Neural progenitor cell (in vitro differentiated cells): ENCODE measurements around the gene HNMT. TPM values are rescaled to one million over a fixed set of nuclear protein-coding genes. Genes with fewer than 3 reads are reported as not detected.

Experiments used
- DNase-seq: peaks from one replicate; pipeline ENCODE4 v3.0.0-alpha.2; 2016; ENCODE audit warnings: low spot score
- H2AFZ ChIP-seq: fragments of 200-600 bp; sonication (generic); replicated peaks from 2 replicates; pipeline ENCODE4 v1.6.1; 2016; ENCODE audit warnings: antibody characterized with exemption
- H3F3A ChIP-seq: fragments of 200-600 bp; sonication (generic); 2 replicates; pipeline ENCODE4 v1.6.1; 2016; ENCODE audit warnings: antibody characterized with exemption, low read depth
- H3K27ac ChIP-seq: fragments of 200-600 bp; sonication (generic); 2 replicates; pipeline ENCODE4 v1.5.1; 2016; ENCODE audit warnings: mild to moderate bottlenecking
- H3K27me3 ChIP-seq: fragments of 200-600 bp; sonication (generic); 2 replicates; pipeline ENCODE4 v1.6.1; 2016; ENCODE audit warnings: mild to moderate bottlenecking, moderate library complexity
- H3K36me3 ChIP-seq: fragments of 200-600 bp; sonication (generic); 2 replicates; pipeline ENCODE4 v1.5.1; 2016
- H3K4me1 ChIP-seq: fragments of 200-600 bp; sonication (generic); 2 replicates; pipeline ENCODE4 v1.6.1; 2016; ENCODE audit warnings: mixed run types
- H3K4me2 ChIP-seq: fragments of 200-600 bp; sonication (generic); 2 replicates; pipeline ENCODE4 v1.6.1; 2016
- H3K4me3 ChIP-seq: fragments of 200-600 bp; sonication (generic); 2 replicates; pipeline ENCODE4 v1.5.1; 2016
- H3K79me2 ChIP-seq: fragments of 200-600 bp; sonication (generic); 2 replicates; pipeline ENCODE4 v1.6.1; 2016; ENCODE audit warnings: low read depth
- H3K9ac ChIP-seq: fragments of 200-600 bp; sonication (generic); 2 replicates; pipeline ENCODE4 v1.6.1; 2016
- H3K9me3 ChIP-seq: fragments of 200-600 bp; sonication (generic); 2 replicates; pipeline ENCODE4 v1.5.1; 2016; ENCODE audit warnings: low read depth
- H4K20me1 ChIP-seq: fragments of 200-600 bp; sonication (generic); 2 replicates; pipeline ENCODE4 v1.6.1; 2016; ENCODE audit warnings: low read depth
- H3K27ac Mint-ChIP-seq: 3 replicates; pipeline ENCODE4 v1.8.0; 2021; ENCODE audit warnings: mixed read lengths
- H3K27me3 Mint-ChIP-seq: 2 replicates; pipeline ENCODE4 v1.8.0; 2022; ENCODE audit warnings: low read depth, mild to moderate bottlenecking, inconsistent platforms, moderate library complexity, mixed read lengths; ENCODE audit not compliant: insufficient read depth
- H3K36me3 Mint-ChIP-seq: 3 replicates; pipeline ENCODE4 v1.8.0; 2021; ENCODE audit warnings: mixed read lengths
- H3K4me1 Mint-ChIP-seq: 3 replicates; pipeline ENCODE4 v1.8.0; 2021; ENCODE audit warnings: mixed read lengths
- H3K4me3 Mint-ChIP-seq: 3 replicates; pipeline ENCODE4 v1.8.0; 2021; ENCODE audit warnings: mild to moderate bottlenecking, moderate library complexity, mixed read lengths
- H3K9me3 Mint-ChIP-seq: 3 replicates; pipeline ENCODE4 v1.8.0; 2020; ENCODE audit warnings: mixed read lengths
- CTCF ChIP-seq: fragments of 200-600 bp; sonication (generic); IDR thresholded peaks from 2 replicates; pipeline ENCODE4 v1.5.1; 2017; ENCODE audit warnings: antibody characterized with exemption, mild to moderate bottlenecking
- EZH2 ChIP-seq: fragments of 200-600 bp; sonication (generic); IDR thresholded peaks from 2 replicates; pipeline ENCODE4 v1.6.1; 2017; ENCODE audit warnings: antibody characterized with exemption, mild to moderate bottlenecking, moderate library complexity
- EZH2phosphoT487 ChIP-seq: fragments of 200-600 bp; sonication (generic); IDR thresholded peaks from 2 replicates; pipeline ENCODE4 v1.6.1; 2017; ENCODE audit warnings: antibody characterized with exemption
- total RNA-seq: library from RNA; depleted of rRNA; stranded (reverse); fragments of >200 nt; gene quantifications from 2 replicates; pipeline ENCODE4 v1.2.3, GENCODE V29; 2015; ENCODE audit warnings: low replicate concordance

HNMT gene
- total RNA-seq, 1 donor from 2014 or later: 1.6 TPM

GRCh38 chr2:138010890-138011289 lies 46.6 kb downstream of the HNMT start:
- Histone ChIP-seq H3K4me1 (no peaks in the 10 kb centered on the region), H3K4me3 (no peak overlapping the region), H3K9me3 (no peaks in the 10 kb centered on the region), H3K36me3 (no peaks in the 10 kb centered on the region), H3K4me2 (no peak overlapping the region), H4K20me1 (no peaks in the 10 kb centered on the region), H3K27ac (no peak overlapping the region), H2AFZ (no peak overlapping the region), H3K9ac (no peak overlapping the region), H3K27me3 (no peaks in the 10 kb centered on the region), H3F3A (no peaks in the 10 kb centered on the region), H3K79me2 (no peaks in the 10 kb centered on the region)
- Mint-ChIP-seq H3K4me3 (no peak overlapping the region), H3K27me3 (no peaks in the 10 kb centered on the region), H3K4me1 (no peaks in the 10 kb centered on the region), H3K27ac (no peak overlapping the region), H3K36me3 (no peaks in the 10 kb centered on the region), H3K9me3 (no peaks in the 10 kb centered on the region)
- DNase-seq: no peak
- no peak for TF ChIP-seq EZH2
- no peak for TF ChIP-seq EZH2phosphoT487
- TF ChIP-seq CTCF: no peak

- Histone ChIP-seq H3K4me2 (no peak overlapping the region), H3K9ac (no peak overlapping the region), H4K20me1 (no peaks in the 10 kb centered on the region), H3K4me1 (no peaks in the 10 kb centered on the region), H3K27ac (no peak overlapping the region), H3K4me3 (no peak overlapping the region), H3K27me3 (no peaks in the 10 kb centered on the region), H3F3A (no peaks in the 10 kb centered on the region), H3K9me3 (no peaks in the 10 kb centered on the region), H3K79me2 (no peaks in the 10 kb centered on the region), H3K36me3 (no peaks in the 10 kb centered on the region), H2AFZ (no peak overlapping the region)
- no peak overlapping the region for H3K4me3 Mint-ChIP-seq
- H3K27ac Mint-ChIP-seq: no peak overlapping the region
- TF ChIP-seq EZH2 (no peak), CTCF (no peak), EZH2phosphoT487 (no peak)
- H3K9me3 Mint-ChIP-seq: no peaks in the 10 kb centered on the region
- H3K27me3 Mint-ChIP-seq: no peaks in the 10 kb centered on the region
- H3K36me3 Mint-ChIP-seq: no peaks in the 10 kb centered on the region
- DNase-seq: no peak
- H3K4me1 Mint-ChIP-seq: no peaks in the 10 kb centered on the region
These were observed 47.8 kb downstream of the HNMT start for GRCh38 chr2:138012082-138012481.

GRCh38 chr2:138012968-138013367 lies 48.7 kb downstream of the HNMT start:
- H3K36me3 ChIP-seq: no peaks in the 10 kb centered on the region

More at GRCh38 chr2:138012968-138013367, 48.7 kb downstream of the HNMT start:
- H3K9me3 ChIP-seq: no peaks in the 10 kb centered on the region
- H3K4me3 Mint-ChIP-seq: no peak overlapping the region
- no peak overlapping the region for H3K4me3 ChIP-seq
- H3K27ac ChIP-seq: no peak overlapping the region
- no peaks in the 10 kb centered on the region for H3K9me3 Mint-ChIP-seq
- no peak overlapping the region for H3K9ac ChIP-seq
- TF ChIP-seq EZH2: no peak
- TF ChIP-seq CTCF: no peak
- TF ChIP-seq EZH2phosphoT487: no peak
- H3K4me1 ChIP-seq: no peaks in the 10 kb centered on the region
- no peak overlapping the region for H3K4me2 ChIP-seq
- H3F3A ChIP-seq: no peaks in the 10 kb centered on the region
- H3K36me3 Mint-ChIP-seq: no peaks in the 10 kb centered on the region
- no peak for DNase-seq
- no peaks in the 10 kb centered on the region for H3K27me3 ChIP-seq
- H3K27ac Mint-ChIP-seq: no peak overlapping the region
- H3K4me1 Mint-ChIP-seq: no peaks in the 10 kb centered on the region
- H3K79me2 ChIP-seq: no peaks in the 10 kb centered on the region
- H4K20me1 ChIP-seq: no peaks in the 10 kb centered on the region
- H2AFZ ChIP-seq: no peak overlapping the region
- no peaks in the 10 kb centered on the region for H3K27me3 Mint-ChIP-seq
